WERI-Rb-1 (cell line): Measurements from ENCODE around the gene HOXA4.

Source experiments
- DNase-seq: peaks from one replicate; pipeline ENCODE4 v3.0.0-alpha.2; 2020
- H3K27ac ChIP-seq: fragments of 250-450 bp; sonication (Bioruptor Pico); 2 replicates; pipeline ENCODE4 v1.5.1; 2020; ENCODE audit warnings: mild to moderate bottlenecking, moderate library complexity
- H3K27me3 ChIP-seq: fragments of 250-450 bp; sonication (Bioruptor Pico); 2 replicates; pipeline ENCODE4 v1.5.1; 2021; ENCODE audit warnings: mild to moderate bottlenecking, low read depth, moderate library complexity; ENCODE audit not compliant: insufficient read depth, severe bottlenecking
- H3K36me3 ChIP-seq: fragments of 250-450 bp; sonication (Bioruptor Pico); 2 replicates; pipeline ENCODE4 v1.5.1; 2020; ENCODE audit warnings: mild to moderate bottlenecking, moderate library complexity
- H3K4me3 ChIP-seq: 2 replicates; pipeline ENCODE4 v1.5.1; 2011; ENCODE audit warnings: low read depth, mild to moderate bottlenecking, control low read depth, low read length
- H3K9me3 ChIP-seq: fragments of 250-450 bp; sonication (Bioruptor Pico); 2 replicates; pipeline ENCODE4 v1.5.1; 2021; ENCODE audit warnings: mild to moderate bottlenecking, moderate library complexity; ENCODE audit not compliant: severe bottlenecking
- TF ChIP-seq, protein P1 (sequence below): IDR thresholded peaks from 2 replicates; pipeline ENCODE4 v1.5.1; 2011; ENCODE audit warnings: low read depth, mild to moderate bottlenecking, control low read depth, inconsistent platforms, low read length

HOXA4 gene

DNA sequence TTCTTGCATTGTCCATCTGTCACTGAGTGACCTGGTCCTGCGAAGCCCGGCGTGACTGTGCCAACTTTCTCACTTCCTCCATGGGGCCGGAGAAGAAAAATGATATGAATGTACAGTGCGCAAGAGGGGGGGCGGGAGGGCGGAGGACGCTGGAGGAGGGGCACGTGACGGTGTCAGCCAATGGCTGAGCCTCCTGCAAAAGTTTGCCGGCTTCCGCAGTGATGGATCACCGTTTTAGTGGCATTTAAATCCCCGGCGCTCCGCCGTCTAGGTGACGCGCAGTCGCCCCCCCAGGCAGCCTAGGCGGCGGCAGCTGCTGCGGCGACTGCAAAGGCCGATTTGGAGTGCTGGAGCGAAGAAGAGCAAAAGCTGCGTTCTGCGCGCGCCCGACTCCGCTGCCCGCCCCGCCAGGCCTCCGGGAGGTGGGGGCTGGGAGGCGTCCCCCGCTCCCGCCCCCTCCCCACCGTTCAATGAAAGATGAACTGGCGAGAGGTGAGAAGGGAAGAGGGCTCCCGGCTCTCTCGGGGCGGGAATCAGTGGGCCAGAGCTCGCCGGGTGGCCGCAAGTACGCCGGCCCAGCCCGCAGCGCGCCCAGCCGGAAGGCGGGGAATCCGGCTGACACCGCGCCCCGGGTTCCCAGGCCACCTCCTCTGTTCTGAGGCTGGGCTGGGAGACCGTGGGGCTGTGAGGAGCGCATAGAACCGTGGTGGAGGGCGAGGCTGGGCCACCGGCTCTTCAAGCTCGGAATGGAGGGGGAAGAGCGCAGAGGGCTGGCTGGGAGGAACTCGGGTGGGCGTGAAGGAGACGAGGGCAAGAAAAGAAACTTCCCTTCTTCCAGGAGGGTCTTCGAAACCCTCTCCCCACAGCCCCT lies 34.4 kb downstream of the HOXA4 start, which contains the start of gene HOXA1:
TSS of gene HOXA1 (minus strand) at position 104 of the 871 bp plus-strand sequence. CDS start at position 16, 88 bp downstream.
- H3K27me3 ChIP-seq = peaks cover 71% of the 10 kb centered on the region

GRCh38 chr7:27095050-27095896 lies 35.3 kb downstream of the HOXA4 start:
- Histone ChIP-seq H3K4me3 (peak overlapping the region; percentile 80), H3K36me3 (peaks cover 8% of the 10 kb centered on the region; the same call in 1 of the 2 replicates), H3K9me3 (no peaks in the 10 kb centered on the region), H3K27ac (peak overlapping the region; percentile 30; the same call in 1 of the 2 replicates), H3K27me3 (peaks cover 62% of the 10 kb centered on the region)
- no peak for DNase-seq
- TF ChIP-seq, protein P1, sequence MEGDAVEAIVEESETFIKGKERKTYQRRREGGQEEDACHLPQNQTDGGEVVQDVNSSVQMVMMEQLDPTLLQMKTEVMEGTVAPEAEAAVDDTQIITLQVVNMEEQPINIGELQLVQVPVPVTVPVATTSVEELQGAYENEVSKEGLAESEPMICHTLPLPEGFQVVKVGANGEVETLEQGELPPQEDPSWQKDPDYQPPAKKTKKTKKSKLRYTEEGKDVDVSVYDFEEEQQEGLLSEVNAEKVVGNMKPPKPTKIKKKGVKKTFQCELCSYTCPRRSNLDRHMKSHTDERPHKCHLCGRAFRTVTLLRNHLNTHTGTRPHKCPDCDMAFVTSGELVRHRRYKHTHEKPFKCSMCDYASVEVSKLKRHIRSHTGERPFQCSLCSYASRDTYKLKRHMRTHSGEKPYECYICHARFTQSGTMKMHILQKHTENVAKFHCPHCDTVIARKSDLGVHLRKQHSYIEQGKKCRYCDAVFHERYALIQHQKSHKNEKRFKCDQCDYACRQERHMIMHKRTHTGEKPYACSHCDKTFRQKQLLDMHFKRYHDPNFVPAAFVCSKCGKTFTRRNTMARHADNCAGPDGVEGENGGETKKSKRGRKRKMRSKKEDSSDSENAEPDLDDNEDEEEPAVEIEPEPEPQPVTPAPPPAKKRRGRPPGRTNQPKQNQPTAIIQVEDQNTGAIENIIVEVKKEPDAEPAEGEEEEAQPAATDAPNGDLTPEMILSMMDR = no peak

More for the DNA sequence above, 34.4 kb downstream of the HOXA4 start, which contains the start of gene HOXA1:
- peak; percentile 89 for DNase-seq
- H3K27ac ChIP-seq = peak within 1 kb of the TSS; percentile 78
- TF ChIP-seq, protein P1 = no peak
- H3K4me3 ChIP-seq = peak within 1 kb of the TSS; percentile 80
- H3K9me3 ChIP-seq = no peaks in the 10 kb centered on the region
- H3K36me3 ChIP-seq = peaks cover 9% of the 10 kb centered on the region; the same call in 1 of the 2 replicates

- Histone ChIP-seq H3K27me3 (peaks cover 54% of the 10 kb centered on the region), H3K9me3 (no peaks in the 10 kb centered on the region), H3K27ac (no peak overlapping the region), H3K4me3 (no peak overlapping the region), H3K36me3 (peaks cover 2% of the 10 kb centered on the region; the same call in 1 of the 2 replicates)
- no peak for DNase-seq
- TF ChIP-seq, protein P1 = no peak
Observed at GRCh38 chr7:27094304-27095049, 36.1 kb downstream of the HOXA4 start.

GRCh38 chr7:27093184-27093895 lies 37.2 kb downstream of the HOXA4 start:
- TF ChIP-seq, protein P1 = no peak
- Histone ChIP-seq H3K9me3 (no peaks in the 10 kb centered on the region), H3K4me3 (no peak overlapping the region), H3K27me3 (peaks cover 43% of the 10 kb centered on the region), H3K27ac (no peak overlapping the region), H3K36me3 (peaks cover 2% of the 10 kb centered on the region; the same call in 1 of the 2 replicates)
- DNase-seq = no peak

DNA sequence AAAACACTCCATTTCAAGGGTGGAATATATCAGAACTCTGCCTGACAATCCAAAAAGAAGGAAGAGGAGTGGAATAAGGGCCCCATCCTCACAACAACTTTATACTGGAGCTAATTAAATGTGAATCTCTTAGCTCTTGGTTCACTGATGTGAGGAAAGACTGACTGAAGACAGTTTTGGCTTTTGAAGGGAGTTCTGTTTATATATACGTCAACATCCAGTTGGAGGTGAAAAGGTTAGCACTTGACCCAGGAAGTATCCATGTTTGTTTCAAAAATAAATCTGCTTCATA lies 37.8 kb downstream of the HOXA4 start:
- Histone ChIP-seq H3K27me3 (peaks cover 40% of the 10 kb centered on the region), H3K4me3 (no peak overlapping the region), H3K9me3 (no peaks in the 10 kb centered on the region), H3K36me3 (peaks cover 2% of the 10 kb centered on the region; the same call in 1 of the 2 replicates), H3K27ac (no peak overlapping the region)
- TF ChIP-seq, protein P1 = no peak
- no peak for DNase-seq
